NCI-H187 treated with DMSO at 0.1 percent for 48 hours (cell line): ENCODE measurements around the gene HCFC1.

Experiments used
- DNase-seq: peaks from one replicate; lab custom pipeline; 2025; lab: John Stamatoyannopoulos, UW

The HCFC1 gene

GRCh38 chrX:153924149-153924861 lies 47.3 kb downstream of the HCFC1 start:
- no peak for DNase-seq

- DNase-seq = no peak
Measured at GRCh38 chrX:153922932-153923857, 48.4 kb downstream of the HCFC1 start.

- no peak for DNase-seq
Measured at GRCh38 chrX:153921511-153922446, 49.8 kb downstream of the HCFC1 start.

- no peak for DNase-seq
Measured at GRCh38 chrX:153921070-153921469, 50.5 kb downstream of the HCFC1 start.

- DNase-seq = no peak
Measured at GRCh38 chrX:153920546-153920945, 51.1 kb downstream of the HCFC1 start.

GRCh38 chrX:153919281-153919680 lies 52.3 kb downstream of the HCFC1 start:
- no peak for DNase-seq

- no peak for DNase-seq
Measured at GRCh38 chrX:153917869-153918268, 53.7 kb downstream of the HCFC1 start.

- no peak for DNase-seq
Measured at GRCh38 chrX:153913701-153914100, 57.9 kb downstream of the HCFC1 start.

GRCh38 chrX:153913211-153913610 lies 58.4 kb downstream of the HCFC1 start:
- DNase-seq = no peak

- no peak for DNase-seq
Measured at GRCh38 chrX:153911798-153912197, 59.8 kb downstream of the HCFC1 start.

- no peak for DNase-seq
Measured at GRCh38 chrX:153910446-153910845, 61.2 kb downstream of the HCFC1 start.

- no peak for DNase-seq
Measured at GRCh38 chrX:153909980-153910360, 61.6 kb downstream of the HCFC1 start.

- no peak for DNase-seq
Measured at GRCh38 chrX:153909024-153909979, 62.3 kb downstream of the HCFC1 start.

GRCh38 chrX:153908219-153908860 lies 63.3 kb downstream of the HCFC1 start:
- no peak for DNase-seq

GRCh38 chrX:153907456-153907855 lies 64.2 kb downstream of the HCFC1 start:
- no peak for DNase-seq

- no peak for DNase-seq
Measured at GRCh38 chrX:153906126-153906917, 65.3 kb downstream of the HCFC1 start.

GRCh38 chrX:153905481-153906095 lies 66.0 kb downstream of the HCFC1 start:
- DNase-seq = no peak

GRCh38 chrX:153903991-153904957 lies 67.3 kb downstream of the HCFC1 start, which contains the start of gene AVPR2:
Gene AVPR2, plus strand, starts transcription at chrX:153904673. Its CDS starts 473 bp downstream, at chrX:153905146.
- no peak for DNase-seq
